Mesodermal cell (in vitro differentiated cells): ENCODE data around the gene ROR2.
A peak's percentile ranks its signal among the peaks of the same experiment; 100 is the strongest.
"Not testable (repeated sequence)": the region's sequence is repeated elsewhere in the genome, so short reads cannot be mapped to it uniquely, and the experiment has no call there.

ENCODE experiments used
- H3K27ac ChIP-seq: 2 replicates; pipeline ENCODE4 v1.7.0; 2013; ENCODE audit warnings: mild to moderate bottlenecking, low read depth, low read length, moderate library complexity; ENCODE audit not compliant: severe bottlenecking
- H3K36me3 ChIP-seq: 2 replicates; pipeline ENCODE4 v1.7.1; 2013; ENCODE audit warnings: mild to moderate bottlenecking, low read length, moderate library complexity; ENCODE audit not compliant: control insufficient read depth, insufficient read depth
- H3K4me1 ChIP-seq: one replicate; pipeline ENCODE4 v1.7.1; 2013; ENCODE audit warnings: mild to moderate bottlenecking, low read length; ENCODE audit not compliant: insufficient read depth, control insufficient read depth, poor library complexity, severe bottlenecking
- H3K4me3 ChIP-seq: 2 replicates; pipeline ENCODE4 v1.7.0; 2013; ENCODE audit warnings: low read length, control low read depth, mild to moderate bottlenecking; ENCODE audit not compliant: insufficient read depth, poor library complexity, severe bottlenecking; ENCODE audit errors: extremely low read depth
- H3K9me3 ChIP-seq: 2 replicates; pipeline ENCODE4 v1.7.1; 2013; ENCODE audit warnings: mild to moderate bottlenecking, low read length, moderate library complexity; ENCODE audit not compliant: control insufficient read depth
- WGBS, 2 experiments: methylation state at CpG; one replicate each; pipeline ENCODE4 v1.1.5; 2013; ENCODE audit warnings: missing lambda C conversion rate in 2 of 2; ENCODE audit not compliant: insufficient coverage in 2 of 2; 5-methylcytosine and 5-hydroxymethylcytosine counted together

ROR2 gene

GRCh38 chr9:91909256-91909655, 40.8 kb downstream of the ROR2 start:
- no CpG with 5 or more reads among the region's 3 CpGs for WGBS, 2 experiments
- not testable (repeated sequence) for H3K27ac ChIP-seq

GRCh38 chr9:91908746-91909145, 41.3 kb downstream of the ROR2 start:
- H3K4me1 ChIP-seq, result peaks cover 18% of the 10 kb centered on the region
- no peaks in the 10 kb centered on the region for H3K9me3 ChIP-seq
- no peak overlapping the region for H3K27ac ChIP-seq
- H3K4me3 ChIP-seq, result no peak overlapping the region
- WGBS, 2 experiments, result 86 to 100% methylated on average over 1 of the region's 4 CpGs
- no peaks in the 10 kb centered on the region for H3K36me3 ChIP-seq

More at GRCh38 chr9:91909256-91909655, 40.8 kb downstream of the ROR2 start:
- H3K4me3 ChIP-seq, H3K36me3 ChIP-seq, H3K9me3 ChIP-seq: not testable (repeated sequence)
- peaks cover 18% of the 10 kb centered on the region for H3K4me1 ChIP-seq

- Histone ChIP-seq H3K4me3 (no peak overlapping the region), H3K4me1 (peaks cover 21% of the 10 kb centered on the region), H3K9me3 (no peaks in the 10 kb centered on the region), H3K27ac (no peak overlapping the region), H3K36me3 (no peaks in the 10 kb centered on the region)
- WGBS, 2 experiments, result no CpG with 5 or more reads among the region's 2 CpGs
Measured at GRCh38 chr9:91908293-91908623, 41.8 kb downstream of the ROR2 start.

DNA sequence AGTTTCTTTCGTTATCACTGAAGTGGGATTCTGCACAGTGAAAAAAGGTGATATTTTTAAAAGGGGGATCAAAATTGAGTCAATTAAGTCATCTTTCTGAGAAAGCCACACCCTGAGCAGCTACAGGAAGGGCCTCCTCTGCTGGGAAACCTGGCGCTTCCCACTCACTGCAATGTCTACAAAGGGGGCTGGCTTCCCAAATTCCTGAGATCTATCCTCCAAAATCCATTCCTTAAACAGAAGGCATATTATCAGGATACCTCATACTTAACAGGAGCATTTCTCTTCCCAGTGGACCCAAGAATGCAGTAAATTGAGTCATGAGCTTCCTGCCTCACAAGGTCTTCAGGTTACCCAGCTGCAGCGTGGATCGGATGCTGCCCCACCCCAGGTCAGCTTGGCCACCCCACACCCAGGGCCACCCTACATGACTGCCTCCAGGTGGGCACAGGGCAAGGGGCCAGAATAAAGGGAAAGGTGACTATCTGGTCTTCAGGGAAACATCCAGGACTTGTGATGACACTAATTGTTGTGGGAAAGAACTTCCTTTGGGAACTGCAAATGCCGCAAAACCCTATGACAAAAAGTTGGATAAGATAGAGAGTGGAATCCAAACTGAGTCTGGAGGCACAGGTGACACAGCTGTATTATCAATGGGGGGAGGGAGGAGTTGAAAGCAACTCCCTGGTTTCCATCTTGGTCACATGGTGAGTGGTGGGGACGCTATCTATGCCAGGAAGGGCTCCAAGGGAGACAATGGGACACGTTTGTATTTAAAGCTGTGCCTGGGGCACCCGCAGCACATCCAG, 42.3 kb downstream of the ROR2 start:
- no peak overlapping the region for H3K4me3 ChIP-seq
- H3K4me1 ChIP-seq, result peaks cover 21% of the 10 kb centered on the region
- H3K27ac ChIP-seq, result no peak overlapping the region
- H3K9me3 ChIP-seq, result no peaks in the 10 kb centered on the region
- no peaks in the 10 kb centered on the region for H3K36me3 ChIP-seq
- WGBS, 2 experiments, result 71 to 89% methylated on average over 3 to 5 of the region's 8 CpGs

DNA sequence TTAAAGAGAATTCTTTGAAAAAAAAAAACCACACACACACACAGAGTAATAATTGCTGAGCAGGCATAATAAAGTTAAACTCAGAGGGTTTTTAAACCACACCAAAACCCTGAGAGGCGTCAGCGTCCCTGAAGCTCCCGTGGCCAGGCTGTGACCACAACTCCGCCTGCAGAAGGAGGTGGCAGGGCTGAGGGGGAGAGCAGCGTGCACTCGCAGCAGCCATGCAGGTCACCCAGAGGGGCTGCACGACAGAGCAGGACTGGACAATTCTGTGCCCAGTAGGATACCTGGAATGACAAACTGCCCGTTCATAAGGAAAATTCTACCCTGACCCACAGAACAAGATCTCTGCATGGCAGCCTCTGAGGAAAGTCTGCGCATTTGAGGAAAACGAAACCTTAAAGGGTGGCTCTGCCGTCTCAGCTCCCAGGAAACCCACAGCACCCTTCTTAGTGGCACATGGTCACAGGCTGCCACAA, 44.0 kb downstream of the ROR2 start:
- Histone ChIP-seq H3K27ac (no peak overlapping the region), H3K9me3 (no peaks in the 10 kb centered on the region), H3K4me3 (no peak overlapping the region), H3K36me3 (no peaks in the 10 kb centered on the region), H3K4me1 (peaks cover 21% of the 10 kb centered on the region)
- WGBS, 2 experiments, result 54 to 66% methylated on average over 11 of the region's 11 CpGs

DNA sequence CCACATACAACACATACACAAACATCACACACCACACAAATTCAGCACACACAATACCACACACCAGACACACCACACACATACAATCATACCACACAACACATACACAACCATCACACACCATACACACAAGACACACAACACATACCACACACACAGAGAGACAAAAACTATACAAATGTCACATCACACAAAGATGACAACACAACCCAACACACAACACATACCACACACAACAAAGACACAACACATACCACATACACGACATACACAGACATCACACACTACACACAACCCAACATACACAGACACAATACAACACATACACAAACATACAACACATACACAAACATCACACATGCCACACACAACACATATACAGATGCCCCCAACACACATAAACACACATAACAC, 44.8 kb downstream of the ROR2 start:
- Histone ChIP-seq H3K4me3 (no peak overlapping the region), H3K9me3 (no peaks in the 10 kb centered on the region), H3K4me1 (peaks cover 22% of the 10 kb centered on the region), H3K36me3 (no peaks in the 10 kb centered on the region), H3K27ac (no peak overlapping the region)
- WGBS, 2 experiments, result 75 to 86% methylated on average over 1 of the region's 1 CpG

DNA sequence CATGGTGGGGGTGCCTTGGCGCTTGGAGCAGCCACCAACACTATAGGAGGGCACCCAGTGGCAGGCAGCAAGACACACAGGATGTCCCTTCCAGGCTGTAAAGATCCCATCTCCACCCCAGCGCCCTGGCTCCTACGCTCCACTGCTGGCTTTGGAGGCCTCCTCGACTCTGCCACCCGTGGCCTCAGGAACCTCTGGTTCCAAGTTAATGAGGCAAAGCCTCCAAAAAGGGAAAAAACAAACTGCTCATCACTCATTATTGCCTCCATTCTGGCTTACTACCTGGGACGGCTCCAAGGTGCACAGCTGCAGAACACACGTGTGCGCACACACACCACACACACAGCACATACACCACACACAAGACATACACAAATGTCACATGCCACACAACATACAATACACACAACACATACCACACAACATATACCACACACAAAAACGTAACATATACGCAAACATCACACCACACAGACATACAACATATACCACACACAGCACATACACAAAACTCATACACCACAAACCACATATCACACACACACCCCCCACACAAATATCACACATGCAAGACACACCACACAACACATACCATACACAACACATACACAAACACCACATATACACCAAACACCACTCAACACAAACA, 45.3 kb downstream of the ROR2 start:
- Histone ChIP-seq H3K27ac (no peak overlapping the region), H3K4me3 (no peak overlapping the region), H3K36me3 (no peaks in the 10 kb centered on the region), H3K4me1 (peaks cover 28% of the 10 kb centered on the region), H3K9me3 (no peaks in the 10 kb centered on the region)
- WGBS, 2 experiments, result 88 to 94% methylated on average over 9 to 10 of the region's 10 CpGs

DNA sequence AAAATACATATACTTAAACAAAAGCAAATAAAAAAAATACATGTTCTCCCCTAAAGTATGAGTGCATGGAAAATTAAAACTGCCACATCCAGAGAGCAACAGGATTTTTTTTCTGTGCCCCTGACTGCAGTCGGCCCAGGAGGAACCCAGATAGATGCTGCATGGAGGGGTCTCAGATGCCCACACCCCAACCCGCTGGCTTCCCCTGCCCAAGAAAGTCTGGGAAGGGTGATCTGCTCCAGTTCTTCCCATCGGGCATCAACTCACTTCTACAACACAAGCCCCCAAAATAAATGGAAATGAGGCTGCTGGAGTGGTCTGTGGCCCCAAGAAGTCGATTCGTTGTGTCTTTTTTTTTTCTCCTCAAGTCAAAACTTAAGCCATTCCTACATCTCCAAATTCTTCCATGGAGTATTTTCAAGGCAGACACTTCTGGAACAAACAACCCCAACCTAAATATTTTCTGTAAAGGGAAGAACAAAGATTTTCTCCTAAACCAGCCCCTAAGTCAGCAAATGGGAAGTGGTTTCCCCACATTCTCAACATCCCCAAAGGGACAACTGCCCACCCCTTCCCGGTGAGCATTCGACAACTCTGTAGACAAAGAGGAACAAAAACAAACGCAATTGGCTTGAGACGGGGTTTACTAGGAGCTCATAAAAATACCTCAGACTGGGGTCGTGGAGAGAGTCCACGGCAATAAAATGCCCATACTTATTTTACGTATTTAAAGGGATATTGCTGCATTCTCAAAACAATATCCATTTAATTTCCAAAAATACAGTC, 46.7 kb downstream of the ROR2 start:
- WGBS, 2 experiments, result 70 to 94% methylated on average over 2 to 6 of the region's 12 CpGs
- Histone ChIP-seq H3K36me3 (no peaks in the 10 kb centered on the region), H3K9me3 (no peaks in the 10 kb centered on the region), H3K4me1 (peaks cover 38% of the 10 kb centered on the region), H3K27ac (no peak overlapping the region), H3K4me3 (no peak overlapping the region)

GRCh38 chr9:91902475-91903125, 47.4 kb downstream of the ROR2 start:
- Histone ChIP-seq H3K27ac (no peak overlapping the region), H3K4me1 (peaks cover 34% of the 10 kb centered on the region), H3K4me3 (no peak overlapping the region), H3K9me3 (no peaks in the 10 kb centered on the region), H3K36me3 (no peaks in the 10 kb centered on the region)
- 66 to 73% methylated on average over 5 to 8 of the region's 11 CpGs for WGBS, 2 experiments

DNA sequence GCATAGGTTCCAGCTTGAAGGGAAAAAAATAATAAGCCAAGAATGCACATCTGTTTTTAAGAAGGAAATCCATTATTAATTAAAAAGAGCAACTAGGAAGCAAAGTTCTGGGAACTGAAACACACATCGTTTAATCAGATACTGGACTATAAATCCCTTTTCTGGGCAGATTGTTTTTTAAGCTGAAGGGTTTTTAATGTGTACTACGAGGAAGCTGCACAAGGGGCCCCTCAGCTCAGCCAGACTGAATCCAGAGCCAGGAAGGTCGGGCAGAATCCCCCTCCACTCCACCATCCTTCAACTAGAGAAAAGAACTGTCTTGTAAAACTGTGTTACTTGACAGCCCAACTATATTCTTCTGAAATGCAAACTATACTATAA, 49.2 kb downstream of the ROR2 start:
- Histone ChIP-seq H3K4me3 (no peak overlapping the region), H3K9me3 (no peaks in the 10 kb centered on the region), H3K27ac (peak overlapping the region; percentile 46), H3K36me3 (no peaks in the 10 kb centered on the region), H3K4me1 (peaks cover 22% of the 10 kb centered on the region)
- WGBS, 2 experiments, result 100% methylated on average over 1 of the region's 3 CpGs; no CpG with 5 or more reads in 1 of the 2 experiments
